Measurements from ENCODE around the gene CNNM1.

DNA sequence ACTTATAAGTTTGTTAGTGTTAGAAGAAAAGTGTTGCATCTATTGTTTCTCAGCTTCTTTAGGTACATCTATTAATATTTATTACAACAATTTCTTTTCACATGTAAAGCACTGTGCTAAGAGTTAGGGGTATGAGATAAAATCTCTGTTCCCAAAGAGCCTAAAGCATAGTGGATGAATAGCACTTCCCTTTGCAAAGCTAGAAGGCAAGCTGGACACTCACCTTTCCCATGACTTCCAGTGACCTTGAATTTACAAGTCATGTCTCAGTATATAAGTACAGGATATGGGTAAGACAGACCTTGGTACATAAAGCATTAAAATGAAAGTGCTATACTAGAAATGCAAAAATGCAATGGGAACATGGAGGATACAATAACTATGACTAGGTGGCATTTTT, 8.7 kb downstream of the CNNM1 start:
- TF ChIP-seq CTCF (conservative IDR thresholded peaks at IDR 0.05; ENCODE audit: low read length) (no peak), EZH2phosphoT487 (IDR thresholded peaks at IDR 0.05; ENCODE audit: borderline replicate concordance, low read depth, low read length) (no peak)
